Activated effector memory CD4-positive, alpha-beta T cell treated with anti-CD3 and anti-CD28 coated beads, Interleukin-2, amount 50 U/mL, for 16 hours (primary cell): ENCODE measurements around the gene GDPD1.
"Not testable (repeated sequence)": the region's sequence is repeated elsewhere in the genome, so short reads cannot be mapped to it uniquely, and the experiment has no call there.

Experiments used
- DNase-seq: peaks from one replicate; pipeline ENCODE4 v3.0.0-alpha.2; 2020

GDPD1 gene

DNA sequence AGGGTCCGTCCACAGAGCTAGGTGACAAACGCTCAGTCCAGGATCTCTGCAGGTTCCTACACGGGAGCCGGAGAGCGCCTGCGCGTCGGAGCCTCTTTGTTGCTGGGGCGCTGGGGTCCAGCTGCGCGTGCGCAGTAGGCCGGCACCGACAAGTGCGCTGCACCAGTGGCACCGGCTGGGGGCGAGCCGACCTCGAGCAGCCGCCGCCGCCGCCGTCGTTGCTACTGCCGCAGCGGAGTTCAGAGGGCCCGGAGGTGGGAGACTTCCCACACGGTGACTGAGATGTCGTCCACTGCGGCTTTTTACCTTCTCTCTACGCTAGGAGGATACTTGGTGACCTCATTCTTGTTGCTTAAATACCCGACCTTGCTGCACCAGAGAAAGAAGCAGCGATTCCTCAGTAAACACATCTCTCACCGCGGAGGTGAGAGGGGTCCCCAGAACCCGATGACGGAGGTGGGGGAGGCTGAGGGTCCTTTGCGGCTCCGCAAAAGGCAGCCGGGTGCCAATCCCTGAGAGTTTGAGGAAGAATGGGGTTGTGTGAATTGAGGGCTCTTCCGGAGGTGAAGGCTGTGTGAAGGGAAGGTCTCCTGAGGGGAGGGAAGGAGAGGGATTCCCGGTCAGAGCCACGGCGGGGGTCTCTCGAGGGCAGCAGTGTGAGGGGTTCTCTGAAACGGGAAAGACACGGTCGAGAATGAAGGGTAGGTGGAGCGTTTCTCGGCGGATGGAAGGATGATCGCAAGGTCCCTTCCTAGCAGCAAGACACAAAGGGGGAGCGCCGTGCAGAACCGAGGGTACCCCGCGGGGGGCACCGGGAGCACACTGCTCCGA is at the start of gene GDPD1:
Gene GDPD1, plus strand, starts transcription at position 184 of the 831 bp plus-strand sequence. Its CDS starts 99 bp downstream, at position 283.
- DNase-seq: peak; percentile 99

DNA sequence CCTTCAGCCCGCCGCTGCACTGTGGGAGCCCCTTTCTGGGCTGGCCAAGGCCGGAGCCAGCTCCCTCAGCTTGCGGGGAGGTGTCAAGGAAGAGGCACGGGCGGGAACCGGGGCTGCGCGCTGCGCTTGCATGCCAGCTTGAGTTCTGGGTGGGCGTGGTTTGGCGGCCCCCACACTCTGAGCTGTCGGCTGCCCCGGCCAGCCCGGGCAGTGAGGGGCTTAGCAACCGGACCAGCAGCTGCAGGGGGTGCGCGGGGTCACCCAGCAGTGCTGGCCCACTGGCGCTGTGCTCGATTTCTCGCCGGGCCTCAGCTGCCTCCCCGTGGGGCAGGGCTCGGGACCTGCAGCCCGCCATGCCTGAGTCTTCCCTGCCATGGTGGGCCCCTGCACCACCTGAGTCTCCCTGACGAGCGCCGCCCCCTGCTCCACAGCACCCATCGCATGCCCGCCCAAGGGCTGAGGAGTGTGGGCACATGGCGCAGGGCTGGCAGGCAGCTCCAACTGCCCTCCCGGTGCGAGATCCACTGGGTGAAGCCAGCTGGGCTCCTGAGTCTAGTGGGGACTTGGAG is 47.8 kb upstream of the GDPD1 start:
- no peak for DNase-seq

DNA sequence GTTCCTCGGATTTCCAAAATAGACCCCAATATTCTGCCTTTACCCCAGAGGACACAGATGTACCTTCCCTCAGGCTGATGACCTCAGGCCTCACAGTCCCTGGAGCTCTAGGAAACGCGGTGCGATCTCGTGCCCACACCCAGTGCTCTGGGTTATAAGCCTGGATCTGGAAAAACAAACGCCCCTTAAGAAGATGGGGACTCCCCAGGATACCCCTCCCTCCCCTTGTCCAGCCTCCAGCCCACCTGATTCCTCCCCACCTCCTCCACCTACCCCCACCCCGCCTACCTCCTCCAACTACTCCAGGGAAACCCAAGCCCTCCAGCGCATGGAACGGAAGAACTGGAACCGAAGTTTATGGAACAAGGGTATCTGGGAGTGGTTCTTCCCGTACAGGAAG is 45.6 kb upstream of the GDPD1 start:
- no peak for DNase-seq

DNA sequence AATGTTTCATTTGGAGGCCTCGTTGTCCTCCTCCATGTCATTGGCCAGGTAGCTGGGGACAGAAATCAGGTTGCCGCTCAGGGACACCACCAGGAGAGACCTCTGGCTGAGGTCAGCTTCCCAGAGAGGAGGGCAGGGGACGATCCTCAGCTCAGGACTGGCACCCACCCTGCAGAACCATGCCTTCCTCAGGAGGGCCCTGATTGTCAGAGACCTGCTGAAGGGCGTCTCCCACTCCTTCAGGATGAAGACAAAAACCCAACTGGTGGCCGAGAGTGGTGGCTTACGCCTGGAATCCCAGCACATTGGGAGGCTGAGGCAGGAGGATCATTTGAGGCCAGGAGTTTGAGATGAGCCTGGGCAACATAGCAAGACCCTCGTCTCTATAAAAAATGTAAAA is 45.2 kb upstream of the GDPD1 start:
- DNase-seq: no peak

DNA sequence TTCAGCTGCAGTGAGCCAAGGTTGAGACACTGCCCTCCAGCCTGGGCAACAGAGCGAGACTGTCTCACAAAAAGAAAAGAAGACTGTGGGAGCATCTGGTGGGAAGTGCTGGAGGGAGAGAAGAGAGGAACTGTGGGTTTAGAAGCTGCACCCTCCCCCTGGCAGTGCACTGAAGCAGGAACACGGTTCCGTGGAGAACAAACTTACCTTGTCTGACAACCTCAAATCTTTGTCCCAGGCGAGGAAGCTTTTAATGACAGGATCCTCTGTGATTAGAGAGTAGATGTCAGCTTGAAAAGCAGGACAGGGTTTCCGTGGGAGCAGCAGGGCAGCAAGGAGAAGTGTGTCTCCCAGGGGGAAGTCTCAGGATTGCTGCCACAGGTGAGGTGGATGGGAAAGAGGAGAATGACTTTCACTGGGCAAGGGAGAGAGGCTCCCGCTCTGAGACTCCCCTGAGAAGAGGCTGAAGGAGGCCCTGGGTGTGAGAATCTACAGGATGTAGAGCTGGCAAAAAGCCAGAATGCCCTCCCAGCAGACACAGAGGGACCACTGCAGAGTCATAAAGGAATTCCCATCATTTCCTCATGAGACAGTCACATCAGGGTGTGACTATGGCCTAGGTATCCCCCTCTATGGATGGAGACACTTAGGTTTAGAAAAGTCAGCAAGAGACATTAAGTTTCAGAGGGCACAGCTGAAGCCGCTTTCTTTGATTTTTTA is 41.9 kb upstream of the GDPD1 start:
- no peak for DNase-seq

DNA sequence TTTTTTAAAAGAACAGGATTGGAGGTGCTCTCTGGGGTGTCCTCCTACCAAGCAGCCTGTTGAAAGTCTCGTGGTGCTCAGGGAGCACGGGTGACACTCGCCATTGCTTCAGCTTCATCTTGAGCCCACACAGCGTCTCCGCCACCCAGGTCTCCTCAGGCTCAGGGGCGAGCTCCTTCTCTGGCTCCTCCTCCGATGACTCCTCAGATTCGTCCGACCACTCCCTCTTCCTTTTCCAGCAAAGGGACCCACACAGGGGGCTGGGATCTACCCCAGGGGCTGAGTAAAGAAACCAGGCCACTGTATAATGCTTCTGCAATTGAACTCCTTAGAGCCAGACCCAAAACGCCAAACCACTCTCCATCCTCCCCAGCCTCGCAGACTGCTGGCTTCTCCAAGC is 40.7 kb upstream of the GDPD1 start:
- not testable (repeated sequence) for DNase-seq

DNA sequence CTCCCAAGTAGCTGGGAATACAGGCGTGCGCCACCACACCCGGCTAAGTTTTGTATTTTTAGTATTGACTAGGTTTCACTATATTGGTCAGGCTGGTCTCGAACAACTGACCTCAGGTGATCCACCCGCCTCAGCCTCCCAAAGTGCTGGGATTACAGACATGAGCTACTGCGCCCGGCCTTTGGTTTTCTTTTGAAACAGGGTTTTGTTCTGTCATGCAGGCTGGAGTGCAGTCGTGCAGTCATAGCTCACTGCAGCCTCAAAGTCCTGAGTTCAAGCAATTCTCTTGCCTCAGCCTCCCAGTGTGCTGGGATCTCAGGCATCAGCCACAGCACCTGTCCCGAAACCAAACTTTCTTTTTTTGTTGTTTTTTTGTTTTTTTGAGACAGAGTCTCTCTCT is 39.7 kb upstream of the GDPD1 start:
- no peak for DNase-seq

DNA sequence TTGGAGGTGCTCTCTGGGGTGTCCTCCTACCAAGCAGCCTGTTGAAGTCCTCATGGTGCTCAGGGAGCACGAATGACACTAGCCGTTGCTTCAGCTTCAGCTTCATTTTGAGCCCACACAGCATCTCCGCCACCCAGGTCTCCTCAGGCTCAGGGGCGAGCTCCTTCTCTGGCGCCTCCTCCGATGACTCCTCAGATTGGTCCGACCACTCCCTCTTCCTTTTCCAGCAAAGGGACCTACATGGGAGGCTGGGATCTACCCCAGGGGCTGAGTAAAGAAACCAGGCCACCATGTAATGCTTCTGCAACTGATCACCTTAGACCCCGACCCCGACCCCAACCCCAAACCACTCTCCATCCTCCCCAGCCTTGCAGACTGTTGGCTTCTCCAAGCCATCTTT is 38.8 kb upstream of the GDPD1 start:
- no peak for DNase-seq

DNA sequence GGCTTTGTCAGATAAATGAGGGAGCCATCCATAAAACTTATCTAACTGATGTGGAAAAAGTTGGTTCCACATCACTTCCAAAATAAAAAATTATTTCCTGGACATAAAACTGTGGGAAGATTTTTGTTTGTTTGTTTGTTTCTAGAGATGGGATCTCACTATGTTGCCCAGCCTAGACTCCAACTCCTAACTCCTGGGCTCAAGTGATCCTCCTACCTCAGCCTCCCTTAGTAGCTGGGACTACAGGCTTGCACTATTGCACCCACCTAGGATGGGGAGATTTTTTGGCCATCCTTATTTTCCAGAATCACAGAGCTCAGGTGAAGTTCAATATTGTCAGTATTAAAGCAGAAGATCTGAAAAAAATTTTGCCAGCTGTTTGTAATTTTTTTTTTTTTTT is 34.3 kb upstream of the GDPD1 start:
- DNase-seq: no peak

DNA sequence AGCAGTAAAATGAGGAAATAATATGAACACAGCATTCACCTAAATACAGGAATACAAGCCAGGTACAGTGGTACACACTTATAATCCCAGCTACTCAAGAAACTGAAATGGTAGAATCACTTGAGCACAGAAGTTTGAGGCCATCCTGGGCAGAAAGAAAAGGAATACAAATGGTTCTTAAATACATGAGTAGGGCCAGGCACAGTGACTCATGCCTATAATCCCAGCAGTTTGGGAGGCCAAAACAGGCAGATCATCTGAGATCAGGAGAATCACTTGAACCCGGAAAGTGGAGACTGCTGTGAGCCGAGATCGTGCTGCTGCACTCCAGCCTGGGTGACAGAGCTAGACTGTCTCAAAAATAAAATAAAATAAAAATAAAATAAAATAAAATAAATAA is 33.5 kb upstream of the GDPD1 start:
- no peak for DNase-seq

DNA sequence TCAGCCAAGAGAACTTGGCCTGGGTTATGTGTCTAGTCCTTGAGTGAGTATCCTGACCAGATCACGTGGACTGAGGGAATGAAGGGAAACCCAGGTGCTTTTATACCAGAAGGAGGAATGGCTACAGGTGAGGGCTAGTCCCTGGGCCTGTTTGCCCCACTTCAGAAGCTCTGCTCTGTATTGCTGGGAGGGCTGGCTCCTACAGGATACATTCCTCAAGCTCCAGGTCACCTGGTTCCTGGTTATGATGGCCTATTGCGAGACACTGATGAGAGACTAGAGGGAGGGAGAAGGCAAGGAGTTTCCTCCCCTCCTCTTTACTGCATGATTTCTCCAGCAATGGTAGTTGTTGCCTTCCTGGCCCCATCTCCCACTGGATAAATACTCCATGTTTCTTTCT is 29.5 kb upstream of the GDPD1 start:
- no peak for DNase-seq

DNA sequence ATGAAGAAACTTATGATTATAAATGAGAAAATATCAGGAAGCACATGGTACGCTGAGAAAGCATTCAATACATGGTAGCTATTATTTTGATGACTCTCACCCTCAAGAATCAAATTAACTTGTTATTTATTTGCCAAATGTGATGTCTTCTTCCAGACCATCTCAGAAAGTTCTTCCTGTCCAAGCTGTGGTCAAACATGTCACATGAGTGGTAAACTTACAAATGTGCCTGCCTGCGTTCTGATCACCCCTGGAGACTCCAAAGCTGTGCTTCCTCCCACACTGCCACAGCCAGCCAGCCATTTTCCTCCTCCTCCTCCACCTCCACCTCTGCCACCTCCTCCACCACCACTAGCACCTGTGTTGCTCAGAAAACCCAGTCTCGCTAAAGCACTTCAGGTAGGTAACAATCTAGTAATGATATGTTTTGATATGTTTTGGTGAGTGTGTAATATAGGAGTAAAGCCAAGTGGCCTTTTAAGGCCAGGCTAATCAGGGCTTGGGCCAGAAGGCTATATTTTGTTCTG is 26.9 kb upstream of the GDPD1 start:
- no peak for DNase-seq

DNA sequence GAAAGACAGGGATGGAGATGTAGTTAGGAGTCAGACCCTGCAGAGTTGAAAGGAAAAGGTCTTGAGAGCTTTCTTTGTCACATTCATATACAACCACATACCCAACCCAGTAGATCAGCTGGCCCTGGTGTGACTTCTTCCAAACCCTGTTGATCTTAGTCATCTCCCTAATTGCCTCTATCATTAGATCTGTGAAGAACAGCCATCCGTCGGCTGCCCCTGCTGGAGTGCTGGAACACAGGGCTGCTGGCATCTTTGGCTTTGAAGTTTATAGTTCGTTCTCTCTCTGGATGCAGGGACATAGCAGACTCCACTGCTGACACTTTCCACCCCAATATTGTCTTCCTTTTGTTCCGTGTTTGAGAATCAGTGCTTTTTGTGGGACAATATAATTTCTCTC is 20.9 kb upstream of the GDPD1 start:
- DNase-seq: no peak

DNA sequence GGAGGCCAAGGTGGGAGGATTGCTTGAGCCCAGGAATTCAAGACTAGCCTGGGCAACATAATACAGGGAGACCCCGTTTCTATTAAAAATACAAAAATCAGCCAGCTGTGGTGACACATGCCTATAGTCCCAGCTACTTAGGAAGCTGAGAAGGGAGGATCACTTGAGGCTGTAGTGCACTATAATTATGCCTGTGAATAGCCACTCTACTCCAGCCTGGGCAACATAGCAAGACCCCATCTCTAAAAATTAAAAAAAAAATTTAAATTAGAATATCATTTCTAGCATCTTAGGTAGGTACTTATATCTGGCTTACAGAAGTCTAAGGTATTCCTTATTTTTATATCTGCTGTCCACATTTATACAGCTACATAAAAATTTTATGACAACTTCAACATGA is 18.0 kb upstream of the GDPD1 start:
- no peak for DNase-seq

DNA sequence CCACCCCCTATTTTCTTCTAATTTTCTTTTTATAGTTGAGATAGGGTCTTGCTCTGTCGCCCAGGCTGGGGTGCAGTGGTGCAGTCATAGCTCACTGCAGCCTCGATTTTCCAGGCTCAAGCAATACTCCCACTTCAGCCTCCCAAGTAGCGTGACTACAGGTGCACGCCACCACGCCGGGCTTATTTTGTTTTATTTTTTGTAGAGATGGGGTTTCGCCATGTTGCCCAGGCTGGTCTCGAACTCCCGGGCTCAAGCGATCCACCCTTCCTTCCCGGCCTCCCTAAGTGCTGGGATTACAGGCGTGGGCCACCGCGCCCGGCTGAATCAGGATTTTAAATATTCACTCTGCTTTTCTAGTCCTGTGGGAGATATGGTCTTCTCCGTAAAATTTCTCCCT is 941 bp upstream of the GDPD1 start:
- no peak for DNase-seq

DNA sequence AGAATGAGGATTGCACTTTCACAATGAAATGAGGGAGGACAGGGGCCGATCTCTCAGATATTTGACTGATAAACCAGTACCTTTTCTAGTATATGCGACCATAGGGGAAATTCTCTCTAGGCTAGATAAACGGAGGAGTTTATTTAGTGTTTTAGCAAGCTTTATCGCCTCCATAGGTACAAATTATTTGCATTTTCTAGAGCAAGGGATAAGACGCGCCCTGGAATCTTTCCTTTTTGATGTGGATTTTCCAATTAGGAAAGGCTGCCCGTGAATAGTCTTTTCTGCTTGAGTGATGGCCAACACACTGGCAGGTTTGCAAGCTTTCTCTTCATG is 351 bp upstream of the GDPD1 start:
- no peak for DNase-seq

DNA sequence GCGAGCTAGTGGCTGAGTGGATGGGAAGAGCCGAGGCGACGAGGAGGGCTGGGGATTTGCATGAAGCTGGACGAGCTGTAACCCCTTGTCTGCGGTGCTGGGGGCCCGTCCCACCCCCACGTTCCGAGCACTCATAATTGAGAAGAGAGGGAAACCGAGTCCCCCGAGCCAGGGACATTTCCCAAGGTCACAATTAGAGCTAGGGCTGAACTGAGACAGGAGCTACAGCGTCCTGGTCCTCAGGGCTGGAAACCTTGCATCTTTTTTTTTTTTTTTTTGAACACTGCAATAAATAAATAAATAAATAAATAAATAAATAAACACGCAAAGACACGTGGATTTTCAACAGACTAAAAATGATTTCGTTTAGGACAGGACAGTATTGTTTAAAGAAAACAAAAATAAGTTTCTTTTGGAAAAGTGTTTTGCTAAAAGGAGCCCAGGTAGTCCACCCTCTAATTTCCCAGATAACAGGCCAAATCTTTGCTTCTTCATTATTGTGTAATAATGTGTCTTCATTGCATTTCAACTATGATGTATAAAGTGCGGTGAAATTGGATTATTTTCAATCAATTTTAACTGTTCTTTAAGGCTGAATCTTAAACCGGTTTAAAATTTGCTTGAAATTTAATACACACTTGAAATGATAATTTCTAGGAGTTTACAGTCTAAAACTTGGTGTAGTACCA is 992 bp downstream of the GDPD1 start:
- DNase-seq: no peak

DNA sequence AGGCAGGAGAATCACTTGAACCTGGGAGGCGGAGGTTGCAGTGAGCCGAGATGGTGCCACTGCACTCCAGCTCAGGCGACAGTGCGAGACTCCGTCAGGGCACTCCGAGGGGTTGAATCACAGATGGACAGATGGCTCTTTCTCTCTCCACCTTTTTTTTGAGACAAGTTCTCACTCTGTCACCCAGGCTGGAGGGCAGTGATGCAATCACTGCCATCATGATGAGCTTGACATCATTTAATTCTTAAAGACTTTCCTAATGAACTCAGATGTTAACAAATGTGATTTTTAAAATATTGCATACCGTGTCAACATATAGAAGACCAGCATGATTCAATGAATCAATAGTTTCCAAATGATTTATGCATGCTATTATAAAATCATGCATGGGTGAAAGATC is 3.5 kb downstream of the GDPD1 start:
- DNase-seq: no peak

DNA sequence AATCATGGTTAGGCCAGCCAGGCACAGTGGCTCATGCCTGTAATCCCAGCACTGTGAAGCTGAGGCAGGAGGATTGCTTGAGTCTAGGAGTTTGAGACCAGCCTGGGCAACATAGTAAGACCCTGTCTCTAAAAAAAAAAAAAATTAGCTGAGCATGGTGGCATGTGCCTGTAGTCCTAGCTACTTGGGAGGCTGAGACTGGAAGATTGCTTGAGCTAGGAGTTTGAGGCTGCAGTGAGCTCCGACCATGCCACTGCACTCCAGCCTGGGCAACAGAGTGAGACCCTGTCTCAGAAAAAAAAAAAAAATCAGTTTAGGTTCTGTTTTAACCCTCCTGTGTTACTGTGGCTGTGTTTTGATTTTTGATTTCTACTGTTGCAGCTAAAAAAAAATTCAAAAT is 8.3 kb downstream of the GDPD1 start:
- not testable (repeated sequence) for DNase-seq

DNA sequence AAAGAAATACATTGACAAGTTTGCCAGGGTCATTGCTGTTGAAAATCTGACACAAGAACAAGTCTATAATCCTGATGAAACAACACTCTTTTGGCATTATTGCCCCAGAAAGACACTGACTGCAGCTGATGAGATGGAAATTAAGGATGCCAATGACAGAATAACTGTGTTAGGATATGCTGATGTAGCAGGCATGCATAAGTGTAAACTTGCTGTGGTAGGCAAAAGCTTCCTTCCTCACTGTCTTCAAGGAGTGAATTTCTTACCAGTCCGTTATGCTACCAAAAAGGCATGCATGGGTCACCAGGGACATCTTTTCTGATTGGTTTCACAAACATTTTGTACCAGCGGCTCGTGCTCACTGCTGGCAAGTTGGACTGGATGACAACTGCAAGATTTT is 10.5 kb downstream of the GDPD1 start:
- no peak for DNase-seq

DNA sequence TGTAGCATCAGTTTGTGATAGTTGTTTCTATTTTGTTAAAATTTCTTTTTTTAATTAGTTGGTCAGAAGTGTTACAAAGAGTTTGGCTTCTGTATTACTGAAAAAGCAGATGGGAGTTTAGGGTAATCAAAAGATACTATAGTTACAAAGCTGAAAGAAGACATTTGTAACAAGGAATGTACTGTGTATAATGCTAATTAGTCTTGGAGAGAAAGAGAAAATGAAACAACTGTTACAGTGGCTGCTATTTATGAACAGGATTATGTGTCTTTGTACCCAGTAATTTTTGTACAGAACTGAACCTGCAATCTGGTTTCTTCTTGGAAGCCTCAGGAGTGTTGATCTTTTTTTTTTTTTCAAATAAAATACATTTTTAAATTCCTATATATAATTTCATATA is 14.3 kb downstream of the GDPD1 start:
- no peak for DNase-seq

DNA sequence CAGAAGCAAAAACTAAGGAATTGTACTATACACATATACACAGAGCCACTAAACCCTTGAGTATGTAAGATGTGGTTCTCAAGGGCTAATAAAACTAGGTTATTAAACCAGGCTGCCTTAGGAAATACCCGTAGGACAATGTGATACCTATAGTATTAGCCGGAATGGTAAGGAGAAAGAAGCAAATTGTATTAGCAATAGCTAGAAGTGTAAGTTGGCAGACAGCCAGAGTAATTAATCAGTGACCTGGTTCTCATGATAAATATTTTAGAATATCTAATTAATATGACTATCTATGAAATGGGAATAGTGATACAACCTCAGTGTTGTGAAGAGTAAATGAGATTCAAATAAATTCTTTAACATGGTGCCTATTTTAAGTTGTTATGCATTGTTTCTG is 18.6 kb downstream of the GDPD1 start:
- no peak for DNase-seq

DNA sequence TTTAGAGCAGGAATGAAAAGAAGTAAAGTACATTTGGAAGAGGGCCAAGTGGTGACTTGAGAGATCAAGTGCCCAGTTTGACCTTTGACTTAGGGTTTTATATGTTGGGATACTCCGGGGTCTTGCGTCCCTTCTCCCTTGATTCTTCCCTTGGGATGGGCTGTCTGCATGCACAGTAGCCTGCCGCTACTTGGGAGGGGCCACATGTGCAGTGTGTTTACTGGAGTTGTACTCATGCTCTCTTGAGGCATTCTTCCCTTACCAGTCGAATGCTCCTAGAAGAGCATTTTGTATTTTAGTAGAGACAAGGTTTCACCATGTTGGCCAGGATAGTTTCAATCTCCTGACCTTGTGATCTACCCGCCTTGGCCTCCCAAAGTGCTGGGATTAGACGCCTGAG is 23.8 kb downstream of the GDPD1 start:
- DNase-seq: no peak

DNA sequence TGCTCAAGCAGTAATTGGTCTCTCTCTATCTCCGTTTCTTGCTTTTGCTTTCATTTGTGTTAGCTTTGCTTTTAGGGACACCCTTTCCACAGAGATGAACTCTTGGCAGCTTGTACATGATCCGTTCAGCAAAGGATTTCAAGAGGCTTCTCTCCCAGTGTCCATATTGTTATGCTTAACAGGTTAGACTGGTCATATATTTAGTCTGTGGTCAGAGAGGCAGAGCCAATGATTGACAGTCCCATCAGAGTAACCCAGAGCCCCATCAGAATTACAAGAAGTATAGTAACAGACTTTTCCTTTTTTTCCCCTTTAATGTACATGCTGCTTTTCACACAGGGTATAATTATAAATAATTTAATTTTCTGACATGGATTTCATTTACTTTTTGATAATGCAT is 34.4 kb downstream of the GDPD1 start:
- DNase-seq: no peak
